Loucy (cell line): ENCODE measurements around the gene CNIH1.

Experiments
- H2AFZ ChIP-seq: fragments of 200-600 bp; sonication (generic); 2 replicates; pipeline ENCODE4 v1.6.0; 2016; ENCODE audit warnings: antibody characterized with exemption, mild to moderate bottlenecking, low read length, moderate library complexity
- H3F3A ChIP-seq: fragments of 200-600 bp; 2 replicates; pipeline ENCODE4 v1.6.0; 2016; ENCODE audit warnings: antibody characterized with exemption, low read depth, mild to moderate bottlenecking
- H3K27me3 ChIP-seq: fragments of 200-600 bp; sonication (generic); 2 replicates; pipeline ENCODE4 v1.6.1; 2014; ENCODE audit warnings: low read length, mild to moderate bottlenecking; ENCODE audit not compliant: insufficient read depth, poor library complexity, severe bottlenecking
- H3K36me3 ChIP-seq: fragments of 200-600 bp; sonication (generic); 2 replicates; pipeline ENCODE4 v1.6.1; 2016; ENCODE audit warnings: low read length; ENCODE audit not compliant: insufficient read depth
- H3K4me1 ChIP-seq: fragments of 200-600 bp; sonication (generic); 2 replicates; pipeline ENCODE4 v1.5.1; 2014; ENCODE audit warnings: low read length, mild to moderate bottlenecking; ENCODE audit not compliant: insufficient read depth, poor library complexity, severe bottlenecking
- H3K4me2 ChIP-seq: fragments of 200-600 bp; sonication (generic); 2 replicates; pipeline ENCODE4 v1.6.0; 2014; ENCODE audit warnings: antibody characterized with exemption, low read length, low read depth, mild to moderate bottlenecking; ENCODE audit not compliant: poor library complexity, severe bottlenecking
- H3K4me3 ChIP-seq: fragments of 200-600 bp; sonication (generic); 2 replicates; pipeline ENCODE4 v1.5.1; 2014; ENCODE audit warnings: low read length, mild to moderate bottlenecking, mixed read lengths; ENCODE audit not compliant: poor library complexity, severe bottlenecking
- H3K79me2 ChIP-seq: fragments of 200-600 bp; sonication (generic); 2 replicates; pipeline ENCODE4 v1.6.1; 2014; ENCODE audit warnings: low read length; ENCODE audit not compliant: insufficient read depth
- H3K9ac ChIP-seq: fragments of 200-600 bp; sonication (generic); 2 replicates; pipeline ENCODE4 v1.6.0; 2014; ENCODE audit warnings: mild to moderate bottlenecking, low read depth, low read length, moderate library complexity; ENCODE audit not compliant: poor library complexity, severe bottlenecking
- H3K9me2 ChIP-seq: fragments of 200-600 bp; sonication (generic); replicated peaks from 2 replicates; pipeline ENCODE4 v1.6.1; 2016; ENCODE audit warnings: low read depth, low read length, mixed read lengths
- H3K9me3 ChIP-seq: fragments of 200-600 bp; sonication (generic); 2 replicates; pipeline ENCODE4 v1.6.1; 2014; ENCODE audit warnings: mild to moderate bottlenecking, antibody characterized with exemption, low read length, low read depth; ENCODE audit not compliant: insufficient read depth
- H4K20me1 ChIP-seq: fragments of 200-600 bp; sonication (generic); 2 replicates; pipeline ENCODE4 v1.6.0; 2014; ENCODE audit warnings: antibody characterized with exemption, low read length, mild to moderate bottlenecking; ENCODE audit not compliant: insufficient read depth, poor library complexity, severe bottlenecking
- EZH2phosphoT487 ChIP-seq: fragments of 200-600 bp; IDR thresholded peaks from 2 replicates; pipeline ENCODE4 v1.6.1; 2018; ENCODE audit warnings: antibody characterized with exemption, mild to moderate bottlenecking, moderate library complexity, borderline replicate concordance
- TF ChIP-seq, protein P1 (sequence below): fragments of 200-600 bp; sonication (generic); conservative IDR thresholded peaks from 2 replicates; pipeline ENCODE4 v1.5.1; 2014; ENCODE audit warnings: mild to moderate bottlenecking, antibody characterized with exemption, low read length

The CNIH1 gene

DNA sequence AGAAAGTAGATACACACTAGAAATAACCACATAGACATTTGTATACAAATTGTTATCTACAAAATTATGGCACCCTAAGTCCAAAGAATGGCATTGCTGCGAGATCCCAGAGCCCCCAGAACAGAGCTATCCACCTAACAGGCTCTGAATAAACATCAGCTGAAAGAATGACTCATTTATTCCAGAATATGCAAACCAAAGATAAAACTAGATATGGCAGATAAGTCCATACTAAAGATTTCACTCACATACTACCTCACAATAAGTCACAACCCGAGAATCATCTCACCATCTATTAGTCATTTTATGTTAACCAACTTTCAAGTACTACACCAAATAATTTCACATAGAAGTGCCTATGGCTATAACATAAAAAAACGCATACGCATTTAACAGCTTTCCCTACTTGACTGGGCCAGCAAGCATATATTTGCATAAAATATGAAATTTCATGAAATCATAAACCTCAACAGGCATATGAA, 5.6 kb downstream of the CNIH1 start:
- H3K27me3 ChIP-seq, result no peaks in the 10 kb centered on the region
- TF ChIP-seq, protein P1, sequence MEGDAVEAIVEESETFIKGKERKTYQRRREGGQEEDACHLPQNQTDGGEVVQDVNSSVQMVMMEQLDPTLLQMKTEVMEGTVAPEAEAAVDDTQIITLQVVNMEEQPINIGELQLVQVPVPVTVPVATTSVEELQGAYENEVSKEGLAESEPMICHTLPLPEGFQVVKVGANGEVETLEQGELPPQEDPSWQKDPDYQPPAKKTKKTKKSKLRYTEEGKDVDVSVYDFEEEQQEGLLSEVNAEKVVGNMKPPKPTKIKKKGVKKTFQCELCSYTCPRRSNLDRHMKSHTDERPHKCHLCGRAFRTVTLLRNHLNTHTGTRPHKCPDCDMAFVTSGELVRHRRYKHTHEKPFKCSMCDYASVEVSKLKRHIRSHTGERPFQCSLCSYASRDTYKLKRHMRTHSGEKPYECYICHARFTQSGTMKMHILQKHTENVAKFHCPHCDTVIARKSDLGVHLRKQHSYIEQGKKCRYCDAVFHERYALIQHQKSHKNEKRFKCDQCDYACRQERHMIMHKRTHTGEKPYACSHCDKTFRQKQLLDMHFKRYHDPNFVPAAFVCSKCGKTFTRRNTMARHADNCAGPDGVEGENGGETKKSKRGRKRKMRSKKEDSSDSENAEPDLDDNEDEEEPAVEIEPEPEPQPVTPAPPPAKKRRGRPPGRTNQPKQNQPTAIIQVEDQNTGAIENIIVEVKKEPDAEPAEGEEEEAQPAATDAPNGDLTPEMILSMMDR, result no peak
- TF ChIP-seq EZH2phosphoT487, result no peak
- peaks cover 98% of the 10 kb centered on the region for H3K79me2 ChIP-seq
- no peak overlapping the region for H2AFZ ChIP-seq
- no peaks in the 10 kb centered on the region for H3K9me2 ChIP-seq
- peak overlapping the region; percentile 79 for H3K4me3 ChIP-seq
- peaks cover 80% of the 10 kb centered on the region for H4K20me1 ChIP-seq
- peak overlapping the region; percentile 44 for H3K9ac ChIP-seq
- peak overlapping the region; percentile 91 for H3K4me2 ChIP-seq
- H3K4me1 ChIP-seq, result peaks cover 72% of the 10 kb centered on the region
- H3F3A ChIP-seq, result no peaks in the 10 kb centered on the region
- H3K9me3 ChIP-seq, result no peaks in the 10 kb centered on the region
- peaks cover 7% of the 10 kb centered on the region; the same call in 1 of the 2 replicates for H3K36me3 ChIP-seq

- H3K27me3 ChIP-seq, result no peaks in the 10 kb centered on the region
- no peak for TF ChIP-seq EZH2phosphoT487
- TF ChIP-seq, protein P1, result no peak
- peaks cover 64% of the 10 kb centered on the region; the same call in 1 of the 2 replicates for H3K36me3 ChIP-seq
- H3K4me1 ChIP-seq, result peaks cover 7% of the 10 kb centered on the region
- no peak overlapping the region for H3K9ac ChIP-seq
- peaks cover 38% of the 10 kb centered on the region for H3K79me2 ChIP-seq
- H2AFZ ChIP-seq, result no peak overlapping the region
- H3K9me2 ChIP-seq, result no peaks in the 10 kb centered on the region
- H3F3A ChIP-seq, result no peaks in the 10 kb centered on the region
- H3K9me3 ChIP-seq, result no peaks in the 10 kb centered on the region
- H4K20me1 ChIP-seq, result peaks cover 22% of the 10 kb centered on the region
- no peak overlapping the region for H3K4me2 ChIP-seq
- no peak overlapping the region for H3K4me3 ChIP-seq
Observed at GRCh38 chr14:54428527-54428926, 12.6 kb downstream of the CNIH1 start.

- Histone ChIP-seq H2AFZ (no peak overlapping the region), H3K36me3 (peaks cover 64% of the 10 kb centered on the region; the same call in 1 of the 2 replicates), H3K79me2 (peaks cover 31% of the 10 kb centered on the region), H3F3A (no peaks in the 10 kb centered on the region), H3K9ac (no peak overlapping the region), H3K4me3 (no peak overlapping the region), H3K4me1 (peaks cover under 1% of the 10 kb centered on the region), H3K4me2 (no peak overlapping the region), H3K9me2 (no peaks in the 10 kb centered on the region), H3K9me3 (no peaks in the 10 kb centered on the region), H4K20me1 (peaks cover 16% of the 10 kb centered on the region), H3K27me3 (no peaks in the 10 kb centered on the region)
- TF ChIP-seq, protein P1, result no peak
- TF ChIP-seq EZH2phosphoT487, result no peak
Observed at GRCh38 chr14:54427871-54428270, 13.3 kb downstream of the CNIH1 start.
